HK-2 (cell line): Measurements from ENCODE around the gene WNT2B.

Source experiments
- DNase-seq: peaks from one replicate; pipeline ENCODE4 v3.0.0-alpha.2; 2018; ENCODE audit not compliant: unreplicated experiment

Gene WNT2B

GRCh38 chr1:112504661-112505399, 3.9 kb upstream of the WNT2B start:
- DNase-seq: no peak

- no peak for DNase-seq
These were observed 3.4 kb upstream of the WNT2B start for GRCh38 chr1:112505400-112505785.

GRCh38 chr1:112505878-112506277, 2.9 kb upstream of the WNT2B start:
- no peak for DNase-seq

DNA sequence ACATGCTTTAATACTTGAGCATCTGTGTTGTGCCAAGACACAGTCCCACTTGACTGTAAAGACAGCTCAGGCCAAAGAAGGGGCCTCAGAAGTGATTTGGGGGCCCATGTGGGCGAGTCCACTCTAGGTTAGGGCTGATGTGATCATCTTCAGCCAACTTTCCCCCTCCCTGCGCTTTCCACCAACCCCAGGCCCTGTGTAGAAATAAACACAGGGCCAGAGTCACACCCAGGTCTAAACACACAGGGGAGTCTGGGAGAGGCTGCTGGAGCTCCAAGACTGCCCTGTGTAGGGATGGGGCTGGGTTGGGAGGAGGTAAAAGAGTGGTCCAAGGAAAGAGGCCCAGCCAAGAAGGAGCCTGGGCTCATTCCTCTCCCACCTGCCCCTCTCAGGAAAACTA, 2.5 kb upstream of the WNT2B start:
- no peak for DNase-seq

DNA sequence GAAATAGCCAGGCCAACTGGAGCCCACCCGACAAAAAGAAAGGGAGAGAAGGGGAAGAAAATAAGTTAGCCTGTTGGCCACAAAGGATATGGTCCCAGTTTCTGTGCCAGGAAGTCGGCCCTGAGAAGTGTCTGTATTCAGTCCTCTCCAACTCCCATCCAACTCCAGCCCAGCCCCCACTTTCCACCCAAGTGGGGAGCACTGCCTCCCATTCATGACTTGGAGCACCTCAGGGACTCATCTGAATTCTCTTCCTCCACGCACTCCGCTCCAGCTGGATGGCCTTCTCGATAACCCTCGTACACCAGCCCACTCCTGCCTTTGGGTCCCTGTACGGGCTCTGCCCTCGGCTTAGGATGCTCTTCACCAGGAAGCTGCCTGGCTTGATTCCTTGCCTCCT, 2.0 kb upstream of the WNT2B start:
- DNase-seq: no peak

- no peak for DNase-seq
These were observed 1.4 kb upstream of the WNT2B start for GRCh38 chr1:112507336-112507735.

DNA sequence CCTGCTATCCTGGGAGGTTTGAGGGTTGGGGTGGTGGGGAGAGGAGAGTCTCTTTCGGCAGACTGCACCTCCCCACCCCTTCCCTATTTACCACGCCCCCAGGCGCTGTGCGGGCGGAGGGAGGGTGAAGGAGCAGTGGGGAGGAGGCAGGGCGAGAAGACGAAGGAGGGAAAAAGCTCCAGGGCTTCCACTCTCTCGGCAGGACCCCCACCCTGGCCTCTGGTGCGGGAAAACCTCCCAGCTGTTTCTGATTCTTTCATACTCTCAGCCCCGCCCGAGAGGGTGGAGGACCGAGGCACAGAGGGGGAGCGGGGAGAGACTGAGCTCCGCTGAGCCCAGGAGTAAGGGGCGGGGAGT, 866 bp upstream of the WNT2B start:
- DNase-seq: no peak

GRCh38 chr1:112509005-112509659, 367 bp downstream of the WNT2B start:
- DNase-seq: no peak

- DNase-seq: no peak
These were observed 954 bp downstream of the WNT2B start for GRCh38 chr1:112509660-112510178.

DNA sequence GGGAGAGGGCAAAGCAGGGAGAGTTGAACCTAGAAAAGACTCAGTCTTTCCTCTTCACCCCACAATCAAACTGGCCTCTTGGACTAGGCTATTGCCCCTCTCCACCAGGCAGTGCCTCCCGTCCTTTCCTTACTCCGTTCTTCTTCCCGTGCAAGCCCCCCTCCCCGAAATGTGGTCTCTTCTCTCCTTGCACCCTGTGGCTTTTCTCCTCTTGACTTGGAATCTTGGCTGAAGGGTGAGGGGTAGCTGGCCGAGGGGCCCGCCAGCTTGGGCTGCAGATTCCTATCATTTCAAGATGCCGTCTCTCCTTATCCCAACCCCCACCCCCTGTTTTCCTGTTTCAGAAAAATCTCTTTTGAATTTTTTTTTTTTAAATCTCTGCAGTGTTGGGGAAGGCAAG, 1.6 kb downstream of the WNT2B start:
- no peak for DNase-seq

- DNase-seq: no peak
These were observed 3.1 kb downstream of the WNT2B start for GRCh38 chr1:112511897-112512296.

DNA sequence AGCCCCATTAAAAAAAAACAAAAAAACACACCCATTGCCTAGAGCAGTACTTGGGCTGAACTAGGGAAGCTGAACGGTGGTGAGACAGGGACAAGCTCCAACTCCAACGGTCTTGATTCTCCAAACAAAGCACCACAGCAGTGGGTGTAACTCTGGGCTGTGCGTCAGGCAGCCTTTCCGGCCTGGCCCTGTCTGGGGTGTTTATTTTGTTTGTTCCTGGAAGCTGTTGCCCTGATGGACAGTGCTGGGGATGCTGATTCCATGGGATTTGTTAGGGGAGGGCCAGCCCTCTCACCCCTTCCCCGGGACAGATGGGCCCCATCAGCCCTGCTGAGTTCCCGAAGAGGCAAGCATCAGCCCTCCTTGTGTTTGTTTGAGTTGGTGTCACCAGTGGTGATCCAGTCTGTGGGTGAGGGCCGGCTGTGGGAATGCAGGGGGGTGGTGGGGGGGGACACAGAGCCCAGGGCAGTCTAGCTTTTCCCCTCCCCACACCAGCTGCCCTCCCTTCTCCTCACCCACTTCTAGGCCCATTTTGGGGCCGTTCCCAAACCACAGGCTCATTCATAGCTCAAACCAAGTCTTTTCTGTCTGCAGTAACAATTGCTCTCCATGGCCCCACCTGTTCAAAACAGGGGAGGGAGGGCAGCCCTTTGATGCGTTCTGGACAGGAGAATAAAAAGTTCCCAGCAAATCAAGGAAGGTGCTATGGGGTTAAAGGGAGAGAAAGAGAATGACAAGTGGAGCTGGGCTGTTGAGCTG, 4.5 kb downstream of the WNT2B start:
- DNase-seq: no peak

DNA sequence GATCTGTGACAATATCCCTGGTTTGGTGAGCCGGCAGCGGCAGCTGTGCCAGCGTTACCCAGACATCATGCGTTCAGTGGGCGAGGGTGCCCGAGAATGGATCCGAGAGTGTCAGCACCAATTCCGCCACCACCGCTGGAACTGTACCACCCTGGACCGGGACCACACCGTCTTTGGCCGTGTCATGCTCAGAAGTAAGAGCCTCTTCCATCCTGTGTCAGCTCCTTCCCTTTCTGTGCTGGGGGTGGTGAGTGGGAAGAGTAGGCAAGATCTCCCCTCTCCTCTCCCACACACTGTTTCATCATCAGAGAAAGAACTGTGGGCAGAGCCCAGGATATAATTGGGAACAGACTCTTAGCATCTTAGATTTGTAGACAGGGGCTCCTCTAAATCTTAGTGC, 6.1 kb downstream of the WNT2B start:
- DNase-seq: no peak

GRCh38 chr1:112515311-112516009, 6.7 kb downstream of the WNT2B start:
- peak; percentile 74 for DNase-seq

- DNase-seq: no peak
These were observed 7.4 kb downstream of the WNT2B start for GRCh38 chr1:112516141-112516540.

DNA sequence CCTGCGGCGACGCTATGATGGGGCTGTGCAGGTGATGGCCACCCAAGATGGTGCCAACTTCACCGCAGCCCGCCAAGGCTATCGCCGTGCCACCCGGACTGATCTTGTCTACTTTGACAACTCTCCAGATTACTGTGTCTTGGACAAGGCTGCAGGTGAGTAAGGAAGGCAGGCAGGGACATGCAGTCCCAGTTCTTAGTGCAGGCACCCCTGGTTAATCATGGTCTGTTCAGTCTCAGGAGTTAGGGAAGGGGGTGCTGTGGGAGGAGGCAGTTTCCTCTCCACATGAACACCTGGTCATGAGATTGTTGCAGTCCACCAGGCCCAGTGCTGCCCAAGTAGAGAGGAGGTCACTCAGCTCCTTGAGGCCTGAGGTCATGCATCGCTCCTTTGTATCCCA, 8.5 kb downstream of the WNT2B start:
- DNase-seq: no peak

- no peak for DNase-seq
These were observed 8.9 kb downstream of the WNT2B start for GRCh38 chr1:112517646-112518045.

- DNase-seq: no peak
These were observed 9.4 kb downstream of the WNT2B start for GRCh38 chr1:112518186-112518585.

DNA sequence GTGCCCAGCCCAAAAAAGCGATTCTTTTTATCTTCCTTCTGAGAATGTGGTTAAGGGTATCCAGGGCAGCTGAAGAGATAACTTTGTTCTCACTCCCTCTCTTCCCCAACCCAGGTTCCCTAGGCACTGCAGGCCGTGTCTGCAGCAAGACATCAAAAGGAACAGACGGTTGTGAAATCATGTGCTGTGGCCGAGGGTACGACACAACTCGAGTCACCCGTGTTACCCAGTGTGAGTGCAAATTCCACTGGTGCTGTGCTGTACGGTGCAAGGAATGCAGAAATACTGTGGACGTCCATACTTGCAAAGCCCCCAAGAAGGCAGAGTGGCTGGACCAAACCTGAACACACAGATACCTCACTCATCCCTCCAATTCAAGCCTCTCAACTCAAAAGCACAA, 11.4 kb downstream of the WNT2B start:
- no peak for DNase-seq

- peak; percentile 79 for DNase-seq
These were observed 13.9 kb downstream of the WNT2B start for GRCh38 chr1:112522621-112523020.

DNA sequence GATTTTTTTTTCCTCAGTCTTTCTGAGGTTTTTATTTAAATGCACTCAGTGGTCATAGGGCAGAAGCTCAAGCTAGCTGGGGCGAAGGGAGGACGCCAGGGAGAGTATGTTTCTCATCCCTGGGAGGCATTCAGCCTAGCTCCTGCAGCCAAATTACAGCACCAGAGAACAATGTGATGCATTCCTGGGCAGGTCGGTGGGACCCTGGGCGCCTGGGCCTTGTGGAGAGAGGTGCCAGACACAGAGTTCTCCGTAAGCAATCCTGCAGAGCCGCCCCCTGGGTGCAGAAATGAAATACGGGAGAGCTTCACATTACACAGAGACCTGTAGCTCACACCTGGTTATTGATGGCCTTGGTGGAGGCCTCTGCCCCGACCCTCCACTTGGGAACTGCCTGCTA, 15.5 kb downstream of the WNT2B start:
- DNase-seq: peak; percentile 62

DNA sequence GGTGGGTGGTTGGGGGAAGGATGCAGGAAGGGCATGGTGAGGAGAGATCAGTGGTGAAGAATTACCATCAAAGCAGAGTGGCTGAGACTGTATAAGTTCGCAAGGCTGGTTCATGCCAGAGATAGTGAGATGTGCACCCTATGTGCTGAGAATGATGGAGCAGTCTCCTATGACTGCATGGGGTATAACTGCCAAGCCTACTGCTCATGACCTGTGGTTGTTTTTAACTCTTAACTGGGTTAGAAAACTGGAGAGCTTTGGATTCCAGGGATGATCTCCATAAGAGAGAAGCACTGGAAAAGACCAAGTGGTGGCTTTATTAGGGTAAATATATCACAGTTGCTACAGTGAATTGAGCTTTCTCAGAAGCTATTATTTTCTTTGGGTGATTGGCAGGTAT, 16.2 kb downstream of the WNT2B start:
- no peak for DNase-seq
